ENCODE results near the gene DCAF6. TPM values are rescaled to one million over a fixed set of nuclear protein-coding genes. Genes with fewer than 3 reads are reported as not detected.

DCAF6 gene
- total RNA-seq, 2 donors from 2014 or later = 30.7 to 42.8 TPM

GRCh38 chr1:167913895-167914496, 22.5 kb upstream of the DCAF6 start, which contains the start of gene ADCY10:
Gene ADCY10, minus strand, starts transcription at chr1:167914134. Its CDS starts 8,994 bp downstream, at chr1:167905140.
- Histone ChIP-seq H3K9me3 (no peaks in the 10 kb centered on the region), H3K27me3 (no peaks in the 10 kb centered on the region), H3K27ac (peak within 1 kb of the TSS in 1 of 4 donors; percentile 58), H3K4me3 (no peak within 1 kb of the TSS), H3K4me1 (peaks cover 27% of the 10 kb centered on the region), H3K36me3 (replicated peaks in 1 of 2; ENCODE audit: insufficient read depth in 1 of 2, low read depth in 2 of 2) (no peaks in the 10 kb centered on the region)
- DNase-seq (no peak), ATAC-seq (no peak)
- TF ChIP-seq POLR2A (IDR thresholded peaks at IDR 0.05) (no peak), CTCF (IDR thresholded peaks at IDR 0.05) (no peak)
- intact Hi-C loops (cut with DNase I) = no loop called here
- WGBS, 2 donors = 93 to 96% methylated on average over 9 of the region's 9 CpGs

- Histone ChIP-seq H3K4me1 (peaks cover 36% of the 10 kb centered on the region), H3K27me3 (no peaks in the 10 kb centered on the region), H3K27ac (peak overlapping the region in 3 of 4 donors; percentile 31 to 58 (median 33)), H3K4me3 (no peak overlapping the region), H3K9me3 (no peaks in the 10 kb centered on the region), H3K36me3 (replicated peaks in 1 of 2; ENCODE audit: insufficient read depth in 1 of 2, low read depth in 2 of 2) (no peaks in the 10 kb centered on the region)
- intact Hi-C loops (cut with DNase I) = no loop called here
- ATAC-seq = peak; percentile 35
- 60 to 72% methylated on average over 8 of the region's 8 CpGs for WGBS, 2 donors
- DNase-seq = no peak
- TF ChIP-seq CTCF (IDR thresholded peaks at IDR 0.05) (no peak), POLR2A (IDR thresholded peaks at IDR 0.05) (no peak)
These were observed 20.9 kb upstream of the DCAF6 start for GRCh38 chr1:167915569-167915968.

- Histone ChIP-seq H3K36me3 (replicated peaks in 1 of 2; ENCODE audit: insufficient read depth in 1 of 2, low read depth in 2 of 2) (no peaks in the 10 kb centered on the region), H3K4me1 (peaks cover 28% of the 10 kb centered on the region), H3K4me3 (no peak overlapping the region), H3K9me3 (no peaks in the 10 kb centered on the region), H3K27ac (peak overlapping the region in 3 of 4 donors; percentile 14 to 58 (median 28)), H3K27me3 (no peaks in the 10 kb centered on the region)
- TF ChIP-seq CTCF (IDR thresholded peaks at IDR 0.05) = no peak
- TF ChIP-seq POLR2A (IDR thresholded peaks at IDR 0.05) = no peak
- 63 to 68% methylated on average over 6 of the region's 6 CpGs for WGBS, 2 donors
- ATAC-seq (no peak), DNase-seq (no peak)
- intact Hi-C loops (cut with DNase I) = no loop called here
These were observed 19.5 kb upstream of the DCAF6 start for GRCh38 chr1:167916766-167917511.

- Histone ChIP-seq H3K4me1 (peaks cover 40% of the 10 kb centered on the region), H3K4me3 (no peak overlapping the region), H3K27me3 (no peaks in the 10 kb centered on the region), H3K27ac (no peak overlapping the region), H3K36me3 (replicated peaks in 1 of 2; ENCODE audit: insufficient read depth in 1 of 2, low read depth in 2 of 2) (no peaks in the 10 kb centered on the region), H3K9me3 (no peaks in the 10 kb centered on the region)
- no peak for TF ChIP-seq POLR2A (IDR thresholded peaks at IDR 0.05)
- TF ChIP-seq CTCF (IDR thresholded peaks at IDR 0.05) = no peak
- DNase-seq = no peak
- intact Hi-C loops (cut with DNase I) = no loop called here
- no peak for ATAC-seq
These were observed 14.5 kb upstream of the DCAF6 start for GRCh38 chr1:167922023-167922422.
